Epidermal melanocyte (primary cell): Measurements from ENCODE around the gene RAB3B.

Experiments used
- DNase-seq: peaks from one replicate; pipeline ENCODE4 v3.0.0; 2011; ENCODE audit warnings: low spot score; ENCODE audit not compliant: insufficient read length

RAB3B gene

DNA sequence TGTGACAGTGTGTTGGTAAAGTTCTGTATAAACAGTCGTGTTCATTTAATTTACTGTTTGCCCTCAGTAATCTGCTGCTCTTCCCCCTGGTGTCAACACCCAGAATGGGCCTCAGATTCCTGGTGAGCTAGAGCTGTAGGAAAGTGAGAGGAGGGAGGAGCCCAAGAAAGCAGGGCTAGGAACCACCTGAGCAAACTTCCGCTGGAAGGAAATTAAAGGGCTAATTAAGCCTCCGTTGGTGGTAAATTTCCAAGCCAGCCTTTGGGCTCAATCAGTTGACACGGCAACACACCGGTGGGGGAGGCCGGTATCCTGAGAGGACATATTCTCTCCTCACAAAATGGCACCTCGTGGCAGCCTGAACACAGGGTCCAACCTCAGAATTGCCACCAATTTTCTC is 32.9 kb downstream of the RAB3B start:
- DNase-seq, result no peak

DNA sequence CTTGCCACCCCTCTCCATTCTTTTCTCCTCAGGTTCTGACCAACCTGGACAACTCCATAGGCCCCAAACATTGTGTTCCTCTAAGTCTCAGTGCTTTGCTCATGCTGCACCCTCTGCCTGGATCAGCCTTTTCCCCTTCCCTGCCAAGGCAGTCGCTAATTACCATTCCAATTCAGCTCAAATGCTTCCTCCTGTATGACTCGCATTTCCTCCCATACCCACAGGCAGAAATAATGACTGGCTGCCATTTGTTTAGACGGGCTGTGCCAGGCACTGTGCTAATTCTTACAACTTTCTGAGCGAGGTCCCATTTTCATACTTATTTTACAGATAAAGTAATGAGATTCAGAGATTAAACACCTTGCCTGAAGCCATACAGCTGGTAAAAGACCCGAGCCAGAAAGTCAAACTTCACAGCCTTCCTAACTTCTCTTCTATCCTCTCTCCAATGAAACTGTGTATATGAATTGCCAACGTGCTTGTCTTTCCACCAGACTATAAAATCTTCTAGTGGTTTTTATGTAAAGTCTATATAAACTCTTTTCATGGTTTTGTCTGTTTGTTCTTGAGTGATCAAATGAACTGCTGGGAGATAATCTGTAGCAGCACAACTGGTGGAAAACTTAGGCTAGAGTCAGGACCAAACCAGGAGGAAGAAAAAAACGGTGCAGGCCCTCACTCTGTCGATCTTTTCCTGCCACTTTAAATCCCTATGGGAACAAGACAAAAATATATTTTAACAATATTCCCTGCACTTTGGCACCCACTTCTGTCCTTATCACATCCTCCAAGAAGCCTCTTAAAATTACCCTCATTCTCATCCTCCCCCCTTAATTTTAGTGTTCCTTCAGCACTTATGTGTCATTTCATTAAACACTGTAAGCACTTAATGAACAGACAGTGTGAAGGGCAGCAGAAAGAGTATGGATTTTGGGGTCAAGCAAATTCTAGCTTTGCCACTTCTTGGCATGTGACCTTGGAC is 33.7 kb downstream of the RAB3B start:
- no peak for DNase-seq

DNA sequence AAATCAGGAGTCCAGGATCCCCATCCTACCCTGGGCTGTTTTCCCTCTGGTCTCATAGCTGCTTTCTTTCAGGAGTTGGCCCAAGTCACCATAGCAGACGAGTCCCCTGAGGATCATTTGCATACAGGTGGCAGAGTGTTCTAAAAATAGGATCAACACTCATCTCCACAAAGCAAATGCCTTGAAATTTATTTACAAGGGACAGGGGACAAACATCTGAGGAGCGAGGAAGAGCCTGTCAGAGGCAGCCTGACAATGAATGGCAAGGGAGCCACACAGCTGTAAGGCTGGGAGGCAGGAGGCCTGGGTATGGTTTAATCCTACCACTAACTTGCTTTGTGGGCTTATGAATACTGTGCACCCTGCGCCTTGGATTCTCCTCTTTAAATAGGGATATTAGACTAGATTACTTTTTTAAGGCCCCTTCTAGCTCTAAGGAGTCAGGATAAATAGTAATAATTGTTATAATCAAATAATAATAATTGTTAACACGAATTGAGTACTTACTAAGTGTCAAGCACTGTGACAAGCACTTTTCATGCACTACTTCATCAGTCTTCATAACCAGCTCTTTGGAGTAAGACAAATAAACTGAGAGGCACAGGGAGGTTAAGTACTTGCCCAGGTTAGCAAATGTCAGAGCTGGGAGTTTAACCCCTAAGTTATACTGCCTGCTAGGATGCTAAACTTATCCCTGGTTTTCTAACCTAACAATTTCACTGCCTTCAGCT is 34.5 kb downstream of the RAB3B start:
- no peak for DNase-seq

DNA sequence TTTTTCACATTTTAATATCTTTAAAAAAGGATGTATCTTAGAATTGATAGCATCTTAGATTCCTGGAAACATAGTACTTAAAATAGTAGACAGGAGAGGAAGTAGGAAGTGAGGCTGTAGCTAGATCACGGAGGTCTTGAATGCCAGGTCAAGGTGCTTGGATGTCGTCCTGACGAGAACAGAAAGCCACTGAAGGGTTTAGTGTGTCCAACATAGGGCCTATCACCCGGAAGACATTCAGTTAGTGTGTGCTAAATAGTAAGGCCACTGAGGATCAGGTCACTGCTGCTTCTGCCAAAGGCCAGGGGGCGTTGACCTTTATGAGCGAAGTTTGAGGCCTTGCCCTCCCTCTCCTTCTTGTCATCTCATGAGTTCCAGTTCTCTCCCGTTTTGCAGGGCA is 35.7 kb downstream of the RAB3B start:
- no peak for DNase-seq

DNA sequence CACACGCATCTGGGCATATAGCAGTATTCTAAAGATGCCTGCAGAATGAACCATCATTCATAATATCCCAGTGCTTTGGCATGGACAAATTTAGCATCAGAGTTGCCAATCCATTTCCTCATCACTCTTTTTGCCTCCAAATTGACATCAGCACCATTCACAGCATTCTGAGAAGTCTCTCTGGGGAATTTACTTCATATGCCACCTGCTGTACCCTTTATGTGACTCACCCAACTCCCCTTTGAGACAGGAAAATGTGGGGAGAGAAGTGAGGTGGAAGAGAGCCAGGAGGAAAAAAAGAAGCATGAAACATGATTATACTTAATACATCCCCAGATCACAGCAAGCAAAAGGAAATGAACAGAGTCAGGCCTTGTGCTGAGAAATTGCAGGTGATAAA is 37.4 kb downstream of the RAB3B start:
- DNase-seq, result no peak

- no peak for DNase-seq
These were observed 37.9 kb downstream of the RAB3B start for GRCh38 chr1:51952638-51953037.

DNA sequence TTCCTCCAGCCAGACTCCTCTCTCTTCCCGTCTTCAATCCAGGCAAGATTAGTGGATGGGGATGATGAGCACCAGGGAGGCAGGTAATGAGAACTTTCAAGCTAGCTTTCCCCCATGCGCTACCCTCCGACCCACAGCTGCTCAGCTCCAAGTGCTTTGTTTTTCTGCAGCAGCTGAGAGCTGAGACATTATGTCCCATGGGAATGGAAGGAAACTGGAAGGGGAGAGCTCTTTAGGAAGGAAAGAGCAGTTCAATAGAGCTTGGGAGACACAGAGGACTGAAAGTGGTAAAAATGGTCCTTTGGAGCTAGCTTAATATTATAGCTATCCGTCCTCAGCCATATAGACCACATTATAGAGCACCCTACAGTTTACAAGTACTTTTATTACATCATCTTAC is 39.8 kb downstream of the RAB3B start:
- no peak for DNase-seq

DNA sequence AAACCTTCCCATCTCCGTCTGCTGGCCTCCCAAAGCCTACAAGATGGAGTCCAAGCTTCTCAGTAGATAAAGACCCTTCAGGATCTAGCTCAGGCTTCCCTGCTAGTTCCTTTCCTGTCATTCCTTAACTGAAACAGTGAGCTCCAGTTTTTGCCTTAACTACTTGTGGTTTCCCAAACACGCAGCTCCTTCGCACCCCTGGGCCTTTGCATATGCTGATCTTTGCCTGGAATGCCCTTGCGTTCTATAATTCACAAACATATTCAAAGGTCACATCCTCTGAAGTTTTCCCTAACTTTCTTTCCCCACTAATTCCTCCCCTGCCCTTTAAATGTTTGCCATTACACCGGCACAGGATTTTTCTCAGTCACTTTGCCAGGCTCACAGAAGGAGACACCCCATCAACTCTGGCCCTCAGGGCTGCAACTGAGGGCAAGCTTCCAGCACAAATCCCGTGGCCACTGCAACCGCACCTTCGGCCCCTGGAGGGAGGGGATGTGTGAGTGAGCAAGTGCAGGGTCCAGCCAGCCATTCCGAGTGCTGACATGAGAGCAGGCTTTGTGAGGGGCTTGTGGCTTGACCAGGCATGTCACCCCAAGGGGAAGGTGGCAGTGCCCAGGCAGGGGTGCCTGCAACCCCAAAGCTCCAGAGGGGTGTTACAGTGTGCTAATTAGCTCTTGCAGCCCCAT is 41.3 kb downstream of the RAB3B start:
- DNase-seq, result no peak

GRCh38 chr1:51948491-51948915 is 42.0 kb downstream of the RAB3B start:
- DNase-seq, result no peak

GRCh38 chr1:51946300-51946699 is 44.2 kb downstream of the RAB3B start:
- no peak for DNase-seq

DNA sequence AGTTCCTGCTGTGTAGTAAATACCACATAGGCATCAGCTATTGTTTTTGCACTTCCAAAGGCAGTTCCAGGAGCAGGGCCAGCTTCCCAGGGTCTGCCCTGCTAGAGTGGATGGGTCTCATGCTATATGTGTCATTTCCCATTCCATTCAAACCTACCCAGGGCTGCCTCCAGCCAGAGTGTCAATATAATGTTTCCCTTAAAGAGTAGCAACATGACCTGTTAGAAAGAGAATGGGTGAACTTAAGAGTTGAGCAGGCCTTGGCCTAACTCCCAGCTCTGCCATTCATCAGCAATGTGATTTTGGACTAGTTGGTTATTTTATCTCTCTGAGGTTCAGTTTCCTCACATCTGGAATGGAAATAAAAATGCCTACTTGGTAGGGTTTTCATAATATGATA is 44.9 kb downstream of the RAB3B start:
- no peak for DNase-seq

DNA sequence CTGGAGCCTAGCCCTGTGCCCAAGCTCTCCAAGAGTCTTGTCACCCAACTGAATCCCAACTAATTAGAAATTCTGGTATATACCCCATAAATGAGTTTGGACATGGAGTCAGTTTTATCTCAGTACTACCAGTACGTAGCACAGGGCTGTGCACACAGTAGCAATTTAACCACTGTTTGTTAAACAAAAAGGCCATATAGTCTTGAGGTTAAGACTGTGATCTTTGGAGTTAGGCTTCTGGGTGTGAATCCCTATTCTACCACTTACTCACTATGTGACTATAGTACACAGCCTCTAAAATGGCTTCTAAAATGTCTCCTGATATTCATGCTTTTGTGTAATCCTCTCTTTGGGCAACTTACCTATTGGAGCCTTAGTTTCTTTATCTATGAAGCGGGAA is 48.2 kb downstream of the RAB3B start:
- DNase-seq, result no peak

DNA sequence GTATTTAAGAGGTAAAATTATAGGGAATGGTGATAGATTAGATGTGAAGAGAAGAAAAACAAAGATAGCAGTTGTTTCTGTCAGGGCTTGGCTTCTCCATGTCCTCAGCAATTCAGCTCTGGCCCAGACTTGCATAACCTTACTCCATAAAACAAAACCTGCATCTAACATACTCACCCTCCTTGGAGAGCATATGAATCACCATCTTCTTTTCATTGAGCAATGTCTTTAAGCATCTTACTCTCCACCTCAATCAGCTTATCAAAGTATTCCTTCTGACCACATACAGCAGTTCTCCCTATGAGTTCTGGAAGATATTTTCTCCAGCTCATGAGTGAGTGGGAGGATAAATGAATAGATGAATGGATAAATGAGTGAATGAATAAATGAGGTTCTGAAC is 49.0 kb downstream of the RAB3B start:
- no peak for DNase-seq

DNA sequence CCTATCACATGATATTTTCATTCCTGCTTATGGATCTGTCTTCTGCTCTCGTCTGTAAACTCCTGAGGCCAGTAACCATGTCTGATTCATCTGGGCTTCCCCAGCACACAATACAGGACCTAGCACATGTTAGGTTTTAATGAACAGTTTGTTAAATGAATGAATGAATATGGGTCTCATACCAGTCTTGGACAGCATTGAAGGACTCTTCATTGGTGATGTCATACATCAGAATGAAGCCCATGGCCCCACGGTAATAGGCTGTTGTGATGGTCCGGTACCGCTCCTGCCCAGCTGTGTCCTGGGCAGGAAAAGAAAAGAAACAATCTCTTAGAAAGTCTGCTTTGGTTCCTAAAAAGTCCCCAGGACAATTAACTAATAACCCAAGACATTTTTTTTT is 53.4 kb downstream of the RAB3B start:
- no peak for DNase-seq

DNA sequence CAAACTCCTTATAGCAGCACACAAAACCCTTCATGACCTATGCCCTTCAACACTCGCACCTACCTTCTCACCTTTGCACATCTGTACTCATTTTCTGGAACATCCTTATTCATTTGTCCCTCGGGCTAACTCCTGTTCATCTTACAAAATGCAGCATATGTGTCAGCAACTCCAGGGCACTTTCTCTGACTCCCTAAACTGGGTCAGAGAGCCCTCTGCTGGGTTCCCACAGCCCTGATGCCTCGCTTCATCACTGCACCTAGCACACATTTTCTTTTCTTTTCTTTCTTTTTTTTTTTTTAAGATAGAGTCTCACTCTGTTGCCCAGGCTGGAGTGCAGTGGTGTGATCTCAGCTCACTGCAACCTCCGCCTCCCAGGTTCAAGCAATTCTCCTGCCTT is 54.0 kb downstream of the RAB3B start:
- no peak for DNase-seq

GRCh38 chr1:51933344-51933743 is 57.2 kb downstream of the RAB3B start:
- no peak for DNase-seq

DNA sequence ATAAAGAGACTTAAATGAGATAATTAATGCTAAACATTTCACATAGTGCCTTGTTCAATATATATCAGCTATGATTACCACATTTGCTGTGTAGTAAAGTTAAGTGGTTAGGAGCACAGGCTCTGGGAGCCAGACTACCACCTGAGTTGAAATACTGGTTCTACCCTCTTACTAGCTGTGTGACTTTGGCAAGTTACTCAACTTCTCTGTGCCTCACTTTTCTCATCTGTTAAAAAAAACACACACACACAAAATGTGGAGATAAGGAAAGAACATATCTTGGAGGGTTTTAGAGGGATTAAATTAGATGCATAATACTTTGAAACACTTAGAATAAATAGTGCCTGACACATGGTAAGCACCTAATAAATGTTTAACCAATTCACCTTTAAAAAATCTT is 60.2 kb downstream of the RAB3B start:
- no peak for DNase-seq

DNA sequence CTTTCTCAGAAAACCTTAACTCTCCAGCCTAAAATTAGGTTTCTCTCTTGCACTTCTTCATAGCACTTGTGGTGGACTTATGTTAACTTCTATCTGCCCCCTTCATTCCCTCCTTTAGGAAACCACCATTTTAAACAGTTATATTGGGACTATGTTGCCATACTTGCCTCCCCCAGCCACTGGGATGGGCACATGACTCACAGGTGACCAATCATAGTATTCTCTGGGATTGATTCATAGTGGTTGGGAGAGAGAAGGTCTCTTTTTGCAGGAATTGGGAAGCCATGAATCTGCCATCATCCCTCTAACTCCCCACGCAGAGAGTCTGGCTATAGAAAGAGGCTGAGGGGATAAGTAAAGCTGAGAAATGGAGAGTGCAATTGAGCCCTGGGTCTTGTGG is 61.6 kb downstream of the RAB3B start:
- no peak for DNase-seq

DNA sequence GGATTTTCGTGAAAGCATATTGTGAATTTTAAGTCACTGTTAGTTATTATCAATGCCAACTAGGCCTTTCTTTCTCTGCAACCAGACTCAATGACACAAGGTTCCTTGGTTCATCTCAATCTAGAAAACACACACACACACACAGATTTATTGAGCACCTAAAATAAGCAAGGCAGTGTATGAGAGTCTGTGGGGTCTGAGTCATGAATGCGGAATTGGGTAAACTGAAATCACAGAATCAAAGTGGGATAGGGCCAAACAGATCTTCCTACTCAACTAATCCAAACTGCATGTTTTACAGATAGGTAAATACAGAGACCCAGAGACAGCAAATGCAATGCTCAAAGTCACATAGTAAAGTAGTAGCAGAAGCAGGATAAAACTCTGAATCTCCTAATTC is 63.5 kb downstream of the RAB3B start:
- no peak for DNase-seq

DNA sequence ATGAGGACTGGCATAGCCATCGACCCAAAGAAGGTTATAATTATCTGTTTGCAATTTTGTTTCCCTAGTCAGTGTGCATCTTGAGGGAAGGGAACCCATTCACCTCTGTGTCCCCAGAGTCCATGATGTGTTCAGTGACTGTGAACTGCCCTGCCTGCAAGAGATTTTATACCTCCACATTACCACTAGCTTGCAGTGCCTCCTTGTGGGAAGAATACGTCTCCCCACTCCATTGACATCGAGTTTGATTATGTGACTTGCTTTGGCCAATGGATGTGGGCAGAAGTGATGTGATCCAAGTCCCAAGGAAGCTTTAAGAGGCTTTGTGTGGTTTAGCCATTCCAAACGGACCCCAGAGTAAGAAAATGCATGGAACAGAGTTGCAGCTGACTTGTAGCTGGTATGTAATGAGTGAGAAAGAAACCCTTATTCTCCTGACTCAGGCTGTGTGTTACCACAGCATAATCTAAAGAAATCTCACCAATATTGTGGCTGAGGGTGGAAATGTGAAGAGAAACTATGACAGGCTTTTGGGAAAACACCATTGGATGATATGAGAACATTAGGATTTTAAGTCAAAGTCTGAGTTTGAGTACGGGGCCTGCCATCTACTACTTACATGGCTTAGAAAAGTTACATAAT is 64.2 kb downstream of the RAB3B start:
- no peak for DNase-seq

GRCh38 chr1:51924455-51924854 is 66.0 kb downstream of the RAB3B start:
- no peak for DNase-seq

DNA sequence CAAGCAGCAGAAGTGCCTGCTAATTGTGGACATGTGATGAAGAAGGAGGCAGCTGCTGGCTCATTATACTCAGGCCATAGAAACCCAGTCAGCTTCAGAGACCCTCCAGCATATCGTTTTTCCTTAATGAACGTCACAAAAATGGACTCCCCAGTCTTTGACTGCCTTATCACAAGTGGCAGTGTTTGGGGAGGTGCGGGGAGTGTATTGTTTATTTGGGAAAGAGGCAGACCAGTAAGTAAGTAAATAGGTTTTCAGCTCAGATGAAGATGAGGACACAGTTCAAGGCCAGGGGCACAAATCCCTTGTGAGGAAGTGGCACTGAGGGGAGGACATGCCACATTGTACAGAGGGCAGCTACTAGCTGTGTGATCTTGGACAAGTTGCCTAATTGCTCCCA is 68.5 kb downstream of the RAB3B start:
- DNase-seq, result no peak
